ENCODE data around the gene METTL26. TPM values are rescaled to one million over a fixed set of nuclear protein-coding genes. Genes with fewer than 3 reads are reported as not detected.

METTL26 gene
- total RNA-seq, 4 donors from 2014 or later: 72.2 to 138 (median 84.7) TPM

GRCh38 chr16:659618-660017 is 23.5 kb upstream of the METTL26 start:
- no CpG with 5 or more reads among the region's 20 CpGs for WGBS
- DNase-seq (ENCODE audit: low spot score in 2 of 2): no peak
- Histone ChIP-seq H3K36me3 (peaks cover 44% of the 10 kb centered on the region), H3K27me3 (no peaks in the 10 kb centered on the region), H3K4me3 (no peak overlapping the region), H3K27ac (no peak overlapping the region), H3K4me1 (peaks cover 8% of the 10 kb centered on the region), H3K9me3 (no peaks in the 10 kb centered on the region)
- TF ChIP-seq POLR2A (IDR thresholded peaks at IDR 0.05) (no peak), POLR2AphosphoS5 (IDR thresholded peaks at IDR 0.05) (no peak), EP300 (IDR thresholded peaks at IDR 0.05) (no peak)
- TF ChIP-seq, protein P1, sequence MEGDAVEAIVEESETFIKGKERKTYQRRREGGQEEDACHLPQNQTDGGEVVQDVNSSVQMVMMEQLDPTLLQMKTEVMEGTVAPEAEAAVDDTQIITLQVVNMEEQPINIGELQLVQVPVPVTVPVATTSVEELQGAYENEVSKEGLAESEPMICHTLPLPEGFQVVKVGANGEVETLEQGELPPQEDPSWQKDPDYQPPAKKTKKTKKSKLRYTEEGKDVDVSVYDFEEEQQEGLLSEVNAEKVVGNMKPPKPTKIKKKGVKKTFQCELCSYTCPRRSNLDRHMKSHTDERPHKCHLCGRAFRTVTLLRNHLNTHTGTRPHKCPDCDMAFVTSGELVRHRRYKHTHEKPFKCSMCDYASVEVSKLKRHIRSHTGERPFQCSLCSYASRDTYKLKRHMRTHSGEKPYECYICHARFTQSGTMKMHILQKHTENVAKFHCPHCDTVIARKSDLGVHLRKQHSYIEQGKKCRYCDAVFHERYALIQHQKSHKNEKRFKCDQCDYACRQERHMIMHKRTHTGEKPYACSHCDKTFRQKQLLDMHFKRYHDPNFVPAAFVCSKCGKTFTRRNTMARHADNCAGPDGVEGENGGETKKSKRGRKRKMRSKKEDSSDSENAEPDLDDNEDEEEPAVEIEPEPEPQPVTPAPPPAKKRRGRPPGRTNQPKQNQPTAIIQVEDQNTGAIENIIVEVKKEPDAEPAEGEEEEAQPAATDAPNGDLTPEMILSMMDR (IDR thresholded peaks at IDR 0.05): no peak

GRCh38 chr16:658679-659571 is 22.8 kb upstream of the METTL26 start:
- DNase-seq (ENCODE audit: low spot score in 2 of 2): no peak
- TF ChIP-seq POLR2A (IDR thresholded peaks at IDR 0.05): no peak
- TF ChIP-seq, protein P1 (IDR thresholded peaks at IDR 0.05): no peak
- TF ChIP-seq POLR2AphosphoS5 (IDR thresholded peaks at IDR 0.05): no peak
- TF ChIP-seq EP300 (IDR thresholded peaks at IDR 0.05): no peak
- H3K27ac ChIP-seq: no peak overlapping the region
- H3K27me3 ChIP-seq: no peaks in the 10 kb centered on the region
- 80% methylated on average over 1 of the region's 35 CpGs for WGBS
- peaks cover 45% of the 10 kb centered on the region for H3K36me3 ChIP-seq
- H3K9me3 ChIP-seq: no peaks in the 10 kb centered on the region
- H3K4me3 ChIP-seq: no peak overlapping the region
- peaks cover 8% of the 10 kb centered on the region for H3K4me1 ChIP-seq

DNA sequence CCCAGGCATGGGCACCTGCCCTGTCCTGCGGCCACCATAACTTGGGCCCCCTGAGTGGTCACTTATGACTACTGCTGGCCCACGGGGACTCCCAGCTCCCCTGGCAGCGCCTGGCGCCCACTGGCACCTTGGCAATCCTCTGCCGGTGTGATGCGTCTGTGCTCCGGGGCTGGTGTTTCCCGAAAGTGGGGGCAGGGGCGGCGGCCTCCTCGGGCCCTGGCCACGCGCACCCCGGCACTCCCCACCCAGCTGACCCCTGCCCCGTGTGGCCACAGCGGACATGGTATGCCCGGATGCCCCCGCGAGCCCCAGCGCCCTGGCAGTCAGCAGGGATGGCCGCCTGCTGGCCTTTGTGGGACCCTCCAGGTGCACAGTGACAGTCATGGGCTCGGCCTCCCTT is 21.4 kb upstream of the METTL26 start:
- Histone ChIP-seq H3K27me3 (no peaks in the 10 kb centered on the region), H3K36me3 (peaks cover 53% of the 10 kb centered on the region), H3K4me1 (peaks cover 8% of the 10 kb centered on the region), H3K27ac (no peak overlapping the region), H3K4me3 (no peak overlapping the region), H3K9me3 (no peaks in the 10 kb centered on the region)
- DNase-seq (ENCODE audit: low spot score in 2 of 2): no peak
- no CpG with 5 or more reads among the region's 22 CpGs for WGBS
- TF ChIP-seq POLR2AphosphoS5 (IDR thresholded peaks at IDR 0.05) (no peak), EP300 (IDR thresholded peaks at IDR 0.05) (no peak), POLR2A (IDR thresholded peaks at IDR 0.05) (no peak)
- TF ChIP-seq, protein P1 (IDR thresholded peaks at IDR 0.05): no peak

DNA sequence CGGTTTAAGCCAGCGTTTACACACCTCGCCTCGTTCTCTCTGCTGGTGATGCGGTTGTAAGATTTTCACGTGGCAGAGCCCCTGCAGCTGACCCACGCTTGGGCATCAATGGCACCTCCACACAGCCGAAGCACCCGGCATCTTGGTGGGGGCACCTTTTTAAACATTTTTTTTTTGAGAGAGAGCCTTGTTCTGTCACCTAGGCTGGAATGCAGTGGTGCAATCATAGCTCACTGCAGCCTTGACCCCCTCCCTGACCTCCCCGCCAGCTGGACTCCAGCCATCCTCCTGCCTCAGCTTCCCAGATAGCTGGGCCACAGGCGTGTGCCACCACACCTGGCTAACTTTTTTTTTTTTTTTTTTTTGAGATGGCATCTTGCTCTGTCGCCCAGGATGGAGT is 17.9 kb upstream of the METTL26 start:
- TF ChIP-seq, protein P1 (IDR thresholded peaks at IDR 0.05): no peak
- no peak for TF ChIP-seq POLR2AphosphoS5 (IDR thresholded peaks at IDR 0.05)
- no peak for TF ChIP-seq EP300 (IDR thresholded peaks at IDR 0.05)
- TF ChIP-seq POLR2A (IDR thresholded peaks at IDR 0.05): no peak
- H3K9me3 ChIP-seq: no peaks in the 10 kb centered on the region
- H3K4me3 ChIP-seq: no peak overlapping the region
- DNase-seq (ENCODE audit: low spot score in 2 of 2): no peak
- WGBS: 94% methylated on average over 12 of the region's 12 CpGs
- H3K36me3 ChIP-seq: peaks cover 55% of the 10 kb centered on the region
- H3K27ac ChIP-seq: no peak overlapping the region
- peaks cover 16% of the 10 kb centered on the region for H3K4me1 ChIP-seq
- no peaks in the 10 kb centered on the region for H3K27me3 ChIP-seq

DNA sequence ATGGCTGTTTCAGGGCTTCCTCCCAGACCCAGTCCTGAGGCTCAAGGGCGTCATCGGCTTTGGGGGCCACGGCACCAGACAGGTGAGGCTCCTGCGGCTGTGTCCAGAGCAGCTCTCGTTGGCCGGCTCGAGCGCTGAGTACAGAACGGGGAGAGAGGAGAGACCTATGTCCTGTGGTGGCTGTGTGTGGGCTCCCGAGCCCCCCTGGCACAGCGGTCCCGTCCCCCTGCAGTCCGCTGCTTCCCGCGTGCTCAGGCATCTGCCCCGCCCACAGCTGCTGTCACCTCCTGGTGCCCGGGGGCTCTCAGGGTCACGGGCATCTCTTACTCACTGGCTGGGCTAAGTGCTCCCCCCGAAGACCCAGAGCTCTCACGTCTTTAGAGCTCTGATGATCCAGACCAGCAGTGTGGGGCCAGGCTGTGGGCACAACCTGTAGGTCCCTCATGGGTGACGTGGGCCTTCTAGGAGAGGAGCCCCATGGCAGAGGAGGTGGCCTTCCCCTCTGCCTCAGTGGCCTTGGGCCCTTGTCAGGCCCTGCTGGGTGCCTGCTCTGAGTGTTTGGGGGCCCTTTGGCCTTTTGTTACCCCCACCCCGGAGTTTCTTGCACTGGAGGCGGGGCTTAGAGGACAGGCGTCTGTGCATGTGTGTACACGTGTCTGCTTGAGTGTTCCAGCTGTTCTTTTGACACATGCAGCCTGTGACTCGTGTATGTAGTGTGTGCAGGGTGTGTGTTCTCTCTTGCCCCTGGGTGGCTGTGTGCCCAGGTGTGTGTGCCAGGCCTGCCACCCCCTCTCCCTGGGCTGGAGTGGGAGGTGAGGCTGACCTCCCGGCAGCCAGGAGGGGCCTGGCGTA is 16.6 kb upstream of the METTL26 start:
- Histone ChIP-seq H3K4me3 (no peak overlapping the region), H3K27me3 (no peaks in the 10 kb centered on the region), H3K36me3 (peaks cover 41% of the 10 kb centered on the region), H3K27ac (no peak overlapping the region), H3K9me3 (no peaks in the 10 kb centered on the region), H3K4me1 (peaks cover 30% of the 10 kb centered on the region)
- WGBS: 33% methylated on average over 1 of the region's 28 CpGs
- TF ChIP-seq EP300 (IDR thresholded peaks at IDR 0.05) (no peak), POLR2A (IDR thresholded peaks at IDR 0.05) (no peak), POLR2AphosphoS5 (IDR thresholded peaks at IDR 0.05) (no peak)
- TF ChIP-seq, protein P1 (IDR thresholded peaks at IDR 0.05): no peak
- DNase-seq (ENCODE audit: low spot score in 2 of 2): no peak
